Ovary (tissue), 9 donors: ENCODE measurements around the gene CTSF. TPM values are rescaled to one million over a fixed set of nuclear protein-coding genes. Genes with fewer than 3 reads are reported as not detected.

Experiments
- DNase-seq, 5 donors: peaks; one replicate each; pipeline ENCODE4 v3.0.0-alpha.2; 2019 to 2020
- H3K27ac ChIP-seq, 2 donors: fragments of 200-600 bp; one replicate each; pipeline versions ENCODE4 v1.5.1 to v1.8.0; 2019 to 2022
- H3K27me3 ChIP-seq: fragments of 200-600 bp; one replicate; pipeline ENCODE4 v1.8.0; 2022
- H3K36me3 ChIP-seq: fragments of 200-600 bp; sonication (generic); one replicate; pipeline ENCODE4 v1.5.1; 2019
- H3K4me1 ChIP-seq: one replicate; pipeline ENCODE4 v1.8.1; 2013; ENCODE audit warnings: mild to moderate bottlenecking, moderate library complexity; ENCODE audit not compliant: insufficient read depth
- H3K4me3 ChIP-seq: fragments of 200-600 bp; sonication (generic); one replicate; pipeline ENCODE4 v1.5.1; 2017
- H3K9me3 ChIP-seq, 2 donors: fragments of 200-600 bp in 1 of 2; sonication (generic) in 1 of 2; one replicate each; pipeline versions ENCODE4 v1.5.1 to v1.8.1; 2013 to 2019; ENCODE audit warnings: mild to moderate bottlenecking in 1 of 2, moderate library complexity in 1 of 2
- CTCF ChIP-seq, 3 donors: fragments of 450-650 bp in 2 of 3; fragments of 200-600 bp in 1 of 3; IDR thresholded peaks; one replicate each; pipeline versions ENCODE4 v1.5.1 to v1.8.0; 2016 to 2022; ENCODE audit warnings: antibody characterized with exemption in 3 of 3, mild to moderate bottlenecking in 1 of 3
- EP300 ChIP-seq: sonication (generic); formaldehyde crosslinking; IDR thresholded peaks from one replicate; pipeline ENCODE4 v1.6.1; 2017; ENCODE audit warnings: antibody characterized with exemption
- POLR2A ChIP-seq: fragments of 450-650 bp; IDR thresholded peaks from one replicate; pipeline ENCODE4 v1.6.1; 2017; ENCODE audit warnings: antibody characterized with exemption, mild to moderate bottlenecking, moderate library complexity
- WGBS, 3 donors: extraction: QIAGEN DNeasy Blood & Tissue Kit in 1 of 3; methylation state at CpG; one replicate each; pipeline versions ENCODE4 v1.1.5 to v1.1.7; 2013 to 2017; 5-methylcytosine and 5-hydroxymethylcytosine counted together
- intact Hi-C, 4 donors: fragments of 100-400 bp; cut with DNase I; formaldehyde crosslinking; loops; one replicate each; pipeline versions ENCODE4 v1.11.0 to v1.15.1; 2022 to 2023
- polyA plus RNA-seq, 2 donors: library from polyadenylated mRNA; stranded (reverse); fragments of 200-250 nt in 1 of 2; fragments of 350-450 nt in 1 of 2; fragmentation: Illumina TruSeq in 1 of 2; extraction: RNeasy Lipid Tissue Mini Kit (QIAGEN cat#74804) in 1 of 2; gene quantifications; one replicate each; pipeline ENCODE4 v1.2.3, GENCODE V29; 2013 to 2014
- total RNA-seq, 7 donors: library from RNA; depleted of rRNA in 2 of 7; stranded (reverse); fragments of >200 nt in 2 of 7; fragmentation: NEBNext Ultra II Directional in 3 of 7; extraction: Animal tissue kit (Norgen Biotek cat#: 25700) in 3 of 7; gene quantifications; one replicate each; pipeline versions ENCODE4 v1.1.0 to v1.2.4, GENCODE V29; 2016 to 2023
- donor health status: DM: no; HTN: no; CAD: no; lungs with moderate emphysema.
- donor health status: DM: no; HTN: no; CAD: no.
- donor health status: Bipolar disorder and iron deficiency.
- donor health status: DM: yes; HTN: yes; CAD: no.
- donor health status: DM: no; HTN: no; CAD: no.
- donor health status: DM: yes; HTN: yes; CAD: no.

Gene CTSF
- total and polyA plus RNA-seq, 9 donors = 52.6 to 222 (median 158) TPM

- H3K27ac ChIP-seq = no peak overlapping the region
- 86 to 95% (median 89%) methylated on average over 4 of the region's 4 CpGs for WGBS, 3 donors
Observed at GRCh38 chr11:66550887-66551286, 17.5 kb downstream of the CTSF start.

GRCh38 chr11:66549696-66550095 lies 18.7 kb downstream of the CTSF start:
- Histone ChIP-seq H3K4me1 (no peaks in the 10 kb centered on the region), H3K27me3 (no peaks in the 10 kb centered on the region), H3K36me3 (no peaks in the 10 kb centered on the region), H3K9me3 (no peaks in the 10 kb centered on the region), H3K4me3 (no peak overlapping the region), H3K27ac (no peak overlapping the region)
- TF ChIP-seq CTCF (IDR thresholded peaks at IDR 0.05) = no peak
- TF ChIP-seq POLR2A = no peak
- TF ChIP-seq EP300 = no peak
- intact Hi-C loops = no loop called here
- no peak for DNase-seq
- 84 to 89% (median 84%) methylated on average over 3 of the region's 3 CpGs for WGBS, 3 donors

More at GRCh38 chr11:66550887-66551286, 17.5 kb downstream of the CTSF start:
- no peak overlapping the region for H3K4me3 ChIP-seq
- TF ChIP-seq CTCF (IDR thresholded peaks at IDR 0.05) (no peak), POLR2A (no peak), EP300 (no peak)
- H3K4me1 ChIP-seq = no peaks in the 10 kb centered on the region
- no peak for DNase-seq
- H3K9me3 ChIP-seq = no peaks in the 10 kb centered on the region
- no peaks in the 10 kb centered on the region for H3K27me3 ChIP-seq
- H3K36me3 ChIP-seq = no peaks in the 10 kb centered on the region
- intact Hi-C loops = no loop called here

- Histone ChIP-seq H3K36me3 (no peaks in the 10 kb centered on the region), H3K4me3 (no peak overlapping the region), H3K27me3 (no peaks in the 10 kb centered on the region), H3K9me3 (no peaks in the 10 kb centered on the region), H3K27ac (no peak overlapping the region), H3K4me1 (no peaks in the 10 kb centered on the region)
- DNase-seq = no peak
- TF ChIP-seq EP300 = no peak
- no peak for TF ChIP-seq CTCF (IDR thresholded peaks at IDR 0.05)
- no peak for TF ChIP-seq POLR2A
- intact Hi-C loops = no loop called here
- 47 to 51% (median 48%) methylated on average over 16 of the region's 16 CpGs for WGBS, 3 donors
Observed at GRCh38 chr11:66548774-66549630, 19.4 kb downstream of the CTSF start.

DNA sequence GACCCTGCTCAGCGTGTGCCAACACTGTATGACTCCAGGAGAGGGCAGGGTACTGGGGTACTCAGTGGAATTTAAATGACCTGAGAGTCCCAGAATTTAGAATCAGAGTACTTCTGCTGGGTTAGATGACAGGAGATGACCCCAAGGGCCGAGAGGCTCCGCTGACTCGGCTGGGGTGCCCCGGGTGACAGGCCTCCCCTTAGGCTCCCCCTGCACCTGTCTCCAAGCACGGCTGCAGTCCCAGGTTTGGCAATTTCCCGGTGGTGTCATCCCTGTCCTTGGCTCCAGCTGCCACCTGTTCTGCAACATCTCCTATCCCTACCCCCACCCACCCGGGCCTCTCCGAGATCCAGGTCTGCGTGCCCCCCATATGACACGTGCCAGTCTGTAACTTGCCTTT lies 20.4 kb downstream of the CTSF start:
- Histone ChIP-seq H3K4me3 (no peak overlapping the region), H3K36me3 (no peaks in the 10 kb centered on the region), H3K9me3 (no peaks in the 10 kb centered on the region), H3K4me1 (peaks cover 2% of the 10 kb centered on the region), H3K27ac (no peak overlapping the region), H3K27me3 (no peaks in the 10 kb centered on the region)
- no peak for DNase-seq
- no peak for TF ChIP-seq POLR2A
- no peak for TF ChIP-seq CTCF (IDR thresholded peaks at IDR 0.05)
- no peak for TF ChIP-seq EP300
- intact Hi-C loops = no loop called here
- 27 to 42% (median 37%) methylated on average over 11 of the region's 11 CpGs for WGBS, 3 donors
